Mammary epithelial cell (primary cell): ENCODE measurements around the gene SLC26A9.

Experiments
- CTCF ChIP-seq, 2 donors: IDR thresholded peaks in 1 of 2; conservative IDR thresholded peaks in 1 of 2; 2 replicates each; pipeline ENCODE4 v1.5.1; 2011 to 2012; ENCODE audit warnings: inconsistent platforms in 2 of 2, low read length in 2 of 2, mild to moderate bottlenecking in 2 of 2, control low read depth in 1 of 2, low read depth in 1 of 2; ENCODE audit not compliant: insufficient read depth in 1 of 2; ENCODE audit errors: extremely low read depth in 1 of 2
- EZH2 ChIP-seq: IDR thresholded peaks from 2 replicates; pipeline ENCODE4 v1.6.1; 2012; ENCODE audit warnings: low read length, inconsistent platforms, borderline replicate concordance

- TF ChIP-seq CTCF (conservative IDR thresholded peaks at IDR 0.05 in 1 of 2, IDR thresholded peaks at IDR 0.05 in 1 of 2; ENCODE audit: extremely low read depth in 1 of 2, insufficient read depth in 1 of 2, low read depth in 1 of 2, low read length in 2 of 2) (peak; percentile 98 to 99), EZH2 (no peak)
Measured at GRCh38 chr1:205977402-205978014, 34.3 kb upstream of the SLC26A9 start.
